OCI-M1 (cell line): ENCODE data around the gene IL4I1.
A peak's percentile ranks its signal among the peaks of the same experiment; 100 is the strongest.

Experiments
- DNase-seq: peaks from one replicate; lab custom pipeline; 2025; lab: John Stamatoyannopoulos, UW

The IL4I1 gene

GRCh38 chr19:49850221-49850486 is 46.5 kb downstream of the IL4I1 start:
- DNase-seq, result no peak

DNA sequence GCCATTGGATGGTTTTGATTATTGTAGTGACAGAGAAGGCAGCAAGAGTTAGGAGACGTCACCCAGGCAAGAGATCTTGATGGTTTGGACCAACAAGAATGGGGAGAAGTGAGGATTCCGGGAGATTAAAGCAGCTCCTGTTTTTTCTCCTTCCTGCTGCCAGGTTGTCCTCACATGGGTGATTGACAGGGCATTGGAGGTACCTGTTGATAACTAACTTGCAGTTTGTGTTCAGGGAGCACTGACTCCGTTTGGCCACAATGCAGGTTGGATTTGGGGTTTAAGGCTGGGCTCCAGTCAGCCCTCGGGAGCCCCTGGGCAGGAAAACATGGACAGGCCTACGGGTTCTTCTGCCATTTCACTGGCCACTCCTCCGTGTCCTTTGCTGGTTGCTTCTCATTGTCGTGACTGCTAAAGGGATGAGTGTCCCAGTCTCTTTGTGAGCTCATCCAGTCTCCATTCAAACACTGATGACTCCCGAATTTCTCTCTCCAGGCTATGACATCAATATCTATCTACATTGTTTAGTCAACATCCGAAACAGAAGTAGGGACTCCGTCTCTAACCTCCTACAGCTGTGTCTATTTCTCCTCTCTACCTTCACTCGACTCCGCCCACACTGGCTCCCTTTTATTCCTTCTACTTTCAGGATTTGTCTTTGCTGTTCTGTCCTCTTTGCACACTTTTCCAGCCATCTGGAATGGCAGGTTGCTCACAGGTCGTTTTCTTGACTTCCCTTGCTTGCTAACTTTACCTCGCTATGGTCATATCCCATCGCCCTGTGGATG is 47.1 kb downstream of the IL4I1 start:
- no peak for DNase-seq

DNA sequence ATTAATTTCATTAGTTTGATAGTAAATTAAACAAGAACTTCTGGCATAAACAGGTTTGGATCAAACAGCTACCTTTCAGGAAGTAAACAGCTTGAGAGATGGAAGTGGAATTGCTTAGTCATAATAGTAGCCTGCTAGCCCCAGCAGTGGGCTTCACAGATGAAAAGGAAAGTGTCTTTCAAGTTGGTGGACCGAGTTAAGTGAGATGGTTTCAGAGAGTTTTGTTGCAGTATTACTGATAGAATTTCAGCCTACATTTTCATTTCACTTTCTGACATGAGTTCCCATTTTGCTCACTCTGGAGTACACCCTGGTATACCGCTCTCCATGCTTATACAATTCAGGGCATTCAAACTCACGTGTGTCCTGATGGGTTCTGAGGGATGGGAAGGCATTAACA is 47.7 kb downstream of the IL4I1 start:
- DNase-seq, result peak; percentile 68

GRCh38 chr19:49847731-49848696 is 48.7 kb downstream of the IL4I1 start:
- DNase-seq, result peak; percentile 93

DNA sequence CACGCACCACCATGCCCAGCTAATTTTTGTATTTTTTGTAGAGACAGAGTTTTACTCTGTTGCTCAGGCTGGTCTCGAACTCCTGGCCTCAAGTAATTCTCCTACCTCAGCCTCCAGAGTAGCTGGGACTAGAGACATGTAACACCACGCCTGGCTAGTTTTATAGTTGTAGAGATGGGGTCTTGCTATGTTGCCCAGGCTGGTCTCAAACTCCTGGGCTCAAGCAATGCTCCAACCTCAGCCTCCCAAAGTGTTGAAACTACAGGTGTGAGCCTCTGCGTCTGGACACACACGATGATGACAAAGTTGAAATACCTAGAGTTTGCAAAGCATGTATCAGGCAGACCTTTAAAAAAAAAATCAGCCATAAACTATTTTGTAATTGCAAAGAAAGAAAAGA is 50.3 kb downstream of the IL4I1 start:
- no peak for DNase-seq

GRCh38 chr19:49845414-49845813 is 51.3 kb downstream of the IL4I1 start:
- no peak for DNase-seq

DNA sequence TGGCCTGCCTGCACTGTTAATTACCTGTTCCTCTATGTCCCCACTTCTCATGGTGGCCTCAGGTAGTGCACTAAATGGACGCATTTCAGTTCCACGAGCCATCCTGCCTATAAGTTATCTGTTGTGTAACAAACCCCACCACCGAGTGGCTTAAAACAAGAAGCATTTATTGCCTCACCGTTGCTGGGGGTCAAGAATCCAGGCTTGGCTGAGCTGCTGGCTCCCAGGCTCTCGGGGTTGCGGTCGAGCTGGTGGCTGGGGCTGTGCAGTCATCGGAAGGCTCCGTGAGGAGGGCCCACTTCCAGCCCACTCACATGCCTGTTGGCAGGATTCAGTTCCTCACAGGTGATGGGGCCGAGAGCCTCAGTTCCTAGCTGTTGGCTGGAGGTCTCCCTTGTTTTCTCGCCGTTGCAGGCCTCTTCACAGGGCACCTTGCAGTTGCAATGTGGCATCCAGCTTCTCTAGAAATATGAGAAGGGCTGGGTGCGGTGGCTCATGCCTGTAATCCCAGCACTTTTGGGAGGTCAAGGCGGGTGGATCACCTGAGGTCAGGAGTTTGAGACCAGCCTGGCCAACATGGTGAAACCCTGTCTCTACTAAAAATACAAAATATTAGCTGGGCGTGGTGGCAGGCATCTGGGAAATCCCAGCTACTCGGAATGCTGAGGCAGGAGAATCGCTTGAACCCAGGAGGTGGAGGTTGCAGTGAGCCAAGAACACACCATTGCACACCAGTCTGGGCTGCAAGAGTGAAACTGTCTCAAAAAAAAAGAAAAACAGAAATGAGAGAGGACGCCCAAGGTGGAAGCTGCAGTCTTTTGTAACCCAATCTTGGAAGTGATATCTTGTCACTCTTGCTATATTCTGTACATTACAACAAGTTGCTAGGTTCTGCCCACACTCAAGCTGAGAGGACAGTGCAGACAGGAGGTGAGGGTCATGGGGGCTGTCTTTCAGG is 52.3 kb downstream of the IL4I1 start:
- DNase-seq, result no peak

DNA sequence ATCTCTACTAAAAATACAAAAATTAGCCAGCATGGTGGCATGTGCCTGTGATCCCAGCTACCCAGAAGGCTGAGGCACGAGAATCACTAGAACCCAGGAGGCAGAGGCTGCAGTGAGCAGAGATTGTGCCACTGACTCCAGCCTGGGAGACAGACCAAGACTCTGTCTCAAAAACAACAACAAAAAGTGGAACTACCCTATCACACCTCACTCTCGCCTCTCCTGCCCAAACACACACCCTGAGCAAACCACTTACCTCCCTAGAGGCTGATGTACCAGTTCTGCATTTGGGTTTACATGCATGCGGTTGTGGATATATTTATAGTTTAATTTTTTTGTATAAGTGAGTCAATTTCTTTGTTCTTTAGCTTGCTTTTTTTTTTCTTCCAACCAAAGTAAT is 53.4 kb downstream of the IL4I1 start:
- no peak for DNase-seq

DNA sequence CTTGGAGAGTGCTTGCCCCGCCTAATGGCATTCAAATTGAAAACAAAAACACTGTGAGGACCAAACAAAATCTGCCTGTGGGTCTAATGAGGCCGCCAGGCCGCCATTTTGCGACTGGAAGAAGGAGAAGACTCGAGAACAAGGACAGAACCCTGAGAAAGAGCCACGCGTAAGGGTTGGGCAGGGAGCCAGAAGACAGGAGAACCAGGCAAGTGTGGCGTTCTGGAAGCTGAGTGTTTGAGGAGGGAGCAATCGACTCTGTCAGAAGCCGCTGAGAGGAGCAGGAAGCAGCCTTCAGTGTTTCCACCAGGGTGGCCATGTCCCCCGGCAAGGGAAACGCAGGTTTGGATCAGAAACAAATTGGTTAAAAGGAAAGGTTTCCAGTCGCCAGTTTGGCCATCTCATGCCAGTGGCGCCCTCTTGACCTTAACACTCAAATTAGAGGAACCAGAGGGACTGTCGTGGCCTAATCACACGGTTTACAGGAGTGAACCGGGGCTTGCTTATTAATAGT is 55.9 kb downstream of the IL4I1 start:
- DNase-seq, result no peak

DNA sequence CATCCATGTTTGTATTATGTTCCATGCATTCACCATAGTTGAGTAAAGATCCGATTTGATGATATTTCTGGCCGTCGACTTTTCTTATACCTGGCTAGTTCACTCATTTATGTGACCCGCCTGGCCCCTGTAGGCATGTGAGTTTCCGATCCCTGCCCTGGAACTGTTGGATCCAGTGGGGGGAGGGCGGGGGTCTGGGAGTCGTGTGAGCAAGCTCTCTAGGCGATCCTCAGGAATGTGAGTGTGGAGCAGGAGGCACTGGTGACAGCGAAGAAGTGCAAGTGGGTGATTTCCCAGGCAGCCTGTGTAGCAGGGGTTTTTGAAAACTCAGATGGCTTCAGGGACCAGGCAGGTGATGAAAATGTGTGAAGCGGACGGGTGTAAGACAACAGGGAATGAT is 56.4 kb downstream of the IL4I1 start:
- no peak for DNase-seq

- DNase-seq, result no peak
Observed at GRCh38 chr19:49839713-49840112, 57.0 kb downstream of the IL4I1 start.
